Rectal smooth muscle tissue (tissue), 1 donor: ENCODE results near the gene PLXND1.
"Not testable (repeated sequence)": the region's sequence is repeated elsewhere in the genome, so short reads cannot be mapped to it uniquely, and the experiment has no call there.

ENCODE experiments used
- H3K27ac ChIP-seq: one replicate; pipeline ENCODE4 v1.7.0; 2013; ENCODE audit warnings: low read depth, low read length, inconsistent platforms
- H3K27me3 ChIP-seq: one replicate; pipeline ENCODE4 v1.7.0; 2013; ENCODE audit warnings: low read length; ENCODE audit not compliant: control insufficient read depth, insufficient read depth
- H3K36me3 ChIP-seq: one replicate; pipeline ENCODE4 v1.7.0; 2013; ENCODE audit warnings: low read length; ENCODE audit not compliant: control insufficient read depth, insufficient read depth
- H3K4me1 ChIP-seq: one replicate; pipeline ENCODE4 v1.7.0; 2013; ENCODE audit warnings: low read length; ENCODE audit not compliant: control insufficient read depth, insufficient read depth
- H3K4me3 ChIP-seq: one replicate; pipeline ENCODE4 v1.7.0; 2013; ENCODE audit warnings: low read length
- H3K9ac ChIP-seq: one replicate; pipeline ENCODE4 v1.7.0; 2013; ENCODE audit warnings: low read length

Gene PLXND1

DNA sequence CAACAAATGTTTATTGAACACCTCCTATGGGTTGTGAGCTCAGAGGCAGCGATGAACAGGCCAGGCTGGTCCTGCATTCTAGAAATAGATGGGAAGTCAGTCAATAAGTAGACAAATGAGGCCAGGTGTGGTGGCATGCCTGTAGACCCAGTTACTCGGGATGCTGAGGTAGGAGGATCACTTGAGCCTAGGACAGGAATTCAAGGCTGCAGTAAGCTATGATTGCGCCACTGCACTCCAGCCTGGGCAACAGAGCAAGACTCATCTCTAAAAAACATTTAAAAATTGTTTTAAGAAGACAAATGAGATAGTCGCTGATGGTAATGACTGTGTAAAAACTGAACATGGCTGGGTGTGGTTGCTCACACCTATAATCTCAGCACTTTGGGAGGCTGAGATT, 82.4 kb downstream of the PLXND1 start:
- Histone ChIP-seq H3K27me3 (no peaks in the 10 kb centered on the region), H3K36me3 (no peaks in the 10 kb centered on the region), H3K4me3 (no peak overlapping the region), H3K9ac (no peak overlapping the region), H3K27ac (no peak overlapping the region), H3K4me1 (no peaks in the 10 kb centered on the region)

DNA sequence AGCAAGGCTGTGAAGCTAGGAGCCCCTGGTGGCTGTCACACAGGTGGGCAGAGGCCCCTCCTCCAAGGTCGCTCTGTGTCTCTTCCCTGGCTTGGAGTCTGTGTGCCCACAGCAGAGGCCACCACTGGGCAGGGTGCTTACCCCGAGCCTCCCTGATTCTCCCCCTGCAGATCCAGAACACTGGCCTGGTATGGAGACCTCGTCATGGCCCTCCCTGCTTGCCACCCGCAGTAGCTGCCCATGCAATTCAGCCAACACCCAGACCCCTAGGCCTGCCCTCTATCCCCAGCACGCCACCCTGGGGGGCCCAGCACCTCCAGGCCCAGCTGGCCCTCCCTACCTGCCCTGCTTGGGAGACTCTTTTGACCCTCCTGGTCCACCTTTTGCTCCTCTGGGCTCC, 83.5 kb downstream of the PLXND1 start:
- H3K4me3 ChIP-seq = no peak overlapping the region
- no peaks in the 10 kb centered on the region for H3K36me3 ChIP-seq
- no peak overlapping the region for H3K27ac ChIP-seq
- no peaks in the 10 kb centered on the region for H3K27me3 ChIP-seq
- no peak overlapping the region for H3K9ac ChIP-seq
- H3K4me1 ChIP-seq = no peaks in the 10 kb centered on the region

DNA sequence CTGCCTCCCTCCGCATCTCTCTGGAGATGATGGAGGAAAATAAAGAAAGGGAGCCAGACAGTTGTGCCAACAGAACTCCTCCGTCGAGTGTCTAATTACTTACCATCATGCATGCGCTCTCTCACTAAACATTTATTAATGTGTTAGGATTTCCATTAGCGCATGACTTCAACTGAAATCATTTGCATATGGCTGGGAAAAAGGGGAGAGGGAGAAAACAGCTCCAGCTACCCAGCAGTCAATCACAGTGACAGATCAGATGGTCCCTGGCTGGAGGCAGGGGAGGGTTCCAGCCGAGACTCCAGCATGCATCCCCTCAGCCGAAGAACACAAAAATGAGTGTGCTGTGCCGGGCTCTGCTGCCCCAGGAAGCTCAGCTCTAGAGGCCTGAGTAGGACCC, 84.9 kb downstream of the PLXND1 start:
- H3K36me3 ChIP-seq = peaks cover 2% of the 10 kb centered on the region
- H3K27me3 ChIP-seq = no peaks in the 10 kb centered on the region
- no peak overlapping the region for H3K4me3 ChIP-seq
- H3K27ac ChIP-seq = no peak overlapping the region
- no peak overlapping the region for H3K9ac ChIP-seq
- H3K4me1 ChIP-seq = no peaks in the 10 kb centered on the region

DNA sequence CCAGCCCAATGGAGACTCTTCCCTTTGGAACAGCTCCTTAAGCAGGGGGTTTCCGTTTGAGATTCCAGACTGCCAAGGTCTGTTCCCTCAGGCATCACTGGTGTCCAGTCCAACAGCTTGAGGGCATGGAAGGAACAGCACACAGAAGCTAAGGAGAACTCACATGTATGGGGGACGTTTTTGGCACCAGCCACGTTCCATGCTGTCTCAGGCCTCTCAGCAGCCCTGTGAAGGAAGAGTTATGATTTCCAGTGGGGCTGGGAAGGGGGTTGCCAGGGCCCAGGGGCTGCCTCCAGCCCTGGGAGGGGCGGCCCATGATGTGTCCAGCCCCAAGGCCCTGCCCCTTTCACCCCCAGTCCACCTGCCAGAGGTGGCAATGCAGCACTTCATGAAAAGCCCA, 85.5 kb downstream of the PLXND1 start:
- no peak overlapping the region for H3K9ac ChIP-seq
- H3K27me3 ChIP-seq = no peaks in the 10 kb centered on the region
- peaks cover 7% of the 10 kb centered on the region for H3K36me3 ChIP-seq
- H3K27ac ChIP-seq = no peak overlapping the region
- H3K4me3 ChIP-seq = no peak overlapping the region
- no peaks in the 10 kb centered on the region for H3K4me1 ChIP-seq

DNA sequence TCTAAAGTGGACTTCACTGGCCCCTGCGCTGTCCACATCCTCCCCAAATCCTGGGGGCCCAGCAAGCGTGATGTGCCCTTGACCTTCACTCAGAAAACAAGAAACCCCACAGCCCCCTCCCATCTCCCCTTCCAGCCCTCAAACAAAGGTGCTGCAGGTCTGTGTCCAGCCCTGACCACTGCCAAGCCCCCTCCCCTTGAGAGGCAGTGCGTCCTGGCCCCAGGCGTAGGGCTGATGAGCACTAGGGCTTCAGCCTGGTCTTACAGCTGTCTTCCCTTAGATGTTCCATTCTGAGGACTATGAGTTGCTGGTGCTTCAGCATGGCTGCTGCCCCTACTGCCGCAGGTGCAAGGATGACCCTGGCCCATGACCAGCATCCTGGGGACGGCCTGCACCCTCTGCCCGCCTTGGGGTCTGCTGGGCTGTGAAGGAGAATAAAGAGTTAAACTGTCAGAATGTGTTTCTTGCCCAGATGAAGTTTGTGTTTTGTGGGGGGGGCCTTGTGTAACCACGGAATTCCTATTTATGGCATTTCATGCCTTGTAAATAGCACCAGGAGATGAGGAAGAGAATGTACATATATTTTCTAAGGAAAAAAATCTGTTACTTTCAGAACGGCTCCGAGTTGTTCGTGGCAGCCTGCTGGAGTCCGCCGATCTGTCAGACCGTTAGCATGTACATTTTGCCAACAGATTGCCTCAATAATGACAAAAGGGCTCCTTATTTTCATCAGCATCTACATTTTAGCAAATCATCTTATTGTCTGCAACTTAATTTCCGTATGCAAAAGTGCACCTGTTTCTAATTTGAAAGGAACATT, 86.4 kb downstream of the PLXND1 start:
- no peaks in the 10 kb centered on the region for H3K27me3 ChIP-seq
- H3K27ac ChIP-seq = no peak overlapping the region
- H3K36me3 ChIP-seq = peaks cover 8% of the 10 kb centered on the region
- H3K4me3 ChIP-seq = no peak overlapping the region
- no peaks in the 10 kb centered on the region for H3K4me1 ChIP-seq
- no peak overlapping the region for H3K9ac ChIP-seq

DNA sequence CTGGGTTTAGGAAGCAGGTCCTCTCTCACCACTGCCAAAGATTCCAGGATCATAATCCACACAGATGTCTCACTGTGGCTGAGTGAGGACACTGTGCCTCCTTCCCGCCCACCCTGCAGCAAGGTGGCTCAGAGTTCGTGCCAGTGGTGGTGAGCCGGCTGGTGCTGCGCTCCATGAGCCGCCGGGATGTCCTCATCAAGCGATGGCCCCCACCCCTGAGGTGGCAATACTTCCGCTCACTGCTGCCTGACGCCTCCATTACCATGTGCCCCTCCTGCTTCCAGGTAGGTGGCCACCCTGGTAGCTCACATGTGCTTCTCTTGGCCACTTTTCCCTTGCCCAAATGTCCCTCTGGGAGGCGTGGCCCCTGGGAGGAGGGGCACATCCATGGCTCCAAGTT, 87.0 kb downstream of the PLXND1 start:
- no peak overlapping the region for H3K9ac ChIP-seq
- H3K27ac ChIP-seq = no peak overlapping the region
- no peaks in the 10 kb centered on the region for H3K27me3 ChIP-seq
- no peaks in the 10 kb centered on the region for H3K4me1 ChIP-seq
- peaks cover 10% of the 10 kb centered on the region for H3K36me3 ChIP-seq
- H3K4me3 ChIP-seq = no peak overlapping the region

DNA sequence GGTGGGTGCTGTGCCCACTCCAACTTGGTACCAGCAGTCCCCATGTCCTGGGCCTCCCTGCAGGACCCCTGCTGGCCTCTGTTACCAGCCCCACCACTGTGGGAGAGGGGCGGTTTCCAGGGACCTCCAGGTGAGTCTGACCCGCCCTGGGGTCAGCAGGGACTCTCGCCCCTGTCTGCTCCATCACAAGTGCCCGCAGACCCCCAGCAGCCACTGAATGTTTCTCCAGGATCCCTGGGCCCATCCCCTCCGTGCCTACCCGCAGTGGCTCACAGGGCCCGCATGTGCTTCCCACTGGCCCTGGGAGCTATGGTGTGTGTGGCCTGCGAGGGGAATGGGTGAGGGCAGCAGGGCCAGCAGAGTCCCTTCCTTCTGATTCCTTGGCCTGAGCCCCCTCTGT, 87.9 kb downstream of the PLXND1 start:
- Histone ChIP-seq H3K36me3 (peaks cover 10% of the 10 kb centered on the region), H3K27me3 (no peaks in the 10 kb centered on the region), H3K4me1 (no peaks in the 10 kb centered on the region), H3K4me3 (no peak overlapping the region), H3K9ac (no peak overlapping the region), H3K27ac (no peak overlapping the region)

DNA sequence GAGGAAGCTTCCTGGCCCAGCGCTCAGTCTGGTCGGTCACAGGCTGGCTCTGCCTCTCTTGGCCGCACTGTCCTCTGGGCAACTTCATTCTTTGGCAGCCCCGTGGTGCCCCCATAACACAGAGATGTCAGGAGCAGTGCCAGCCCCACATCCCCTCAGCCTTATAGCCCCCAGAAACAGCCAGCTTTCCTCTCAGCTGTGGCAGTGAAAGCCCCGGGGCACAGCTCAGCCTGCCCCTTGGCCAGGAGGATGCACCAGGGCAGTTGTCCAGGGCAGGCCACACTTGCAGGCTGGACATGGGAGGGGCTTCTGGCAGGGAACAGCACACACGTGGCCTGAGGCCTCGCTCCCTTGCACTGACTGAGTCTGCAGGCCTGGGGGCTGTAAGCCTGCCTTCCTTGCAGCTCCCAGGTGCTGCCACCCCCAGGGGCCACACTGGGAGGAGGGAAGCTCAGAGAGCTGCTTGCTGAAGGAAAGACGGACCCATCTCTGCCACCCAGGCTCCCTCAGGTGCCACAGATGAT, 88.4 kb downstream of the PLXND1 start:
- peaks cover 14% of the 10 kb centered on the region for H3K36me3 ChIP-seq
- H3K27ac ChIP-seq = no peak overlapping the region
- no peaks in the 10 kb centered on the region for H3K27me3 ChIP-seq

DNA sequence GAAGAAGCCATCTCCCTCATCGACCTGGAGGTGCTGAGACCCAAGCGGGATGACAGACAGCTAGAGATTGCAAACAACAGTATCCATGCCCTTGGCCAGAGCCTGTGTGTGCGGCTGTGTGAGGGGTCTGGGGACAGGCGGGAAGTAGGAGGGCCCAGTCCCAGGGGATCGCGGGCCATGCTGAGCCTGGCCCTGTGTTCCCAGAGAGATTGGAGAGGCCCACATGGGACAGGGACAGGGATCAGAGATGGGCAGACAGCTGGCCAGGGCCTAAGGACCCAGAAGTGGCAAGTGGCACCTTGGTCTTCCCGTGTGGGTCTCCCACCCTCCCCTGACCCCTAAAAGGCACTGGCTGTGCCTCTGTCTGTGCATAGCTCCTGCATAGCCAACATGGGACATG, 89.0 kb downstream of the PLXND1 start:
- Histone ChIP-seq H3K27ac (no peak overlapping the region), H3K36me3 (peaks cover 14% of the 10 kb centered on the region), H3K4me1 (no peaks in the 10 kb centered on the region), H3K27me3 (no peaks in the 10 kb centered on the region), H3K4me3 (no peak overlapping the region), H3K9ac (no peak overlapping the region)

More for the DNA sequence above, 88.4 kb downstream of the PLXND1 start:
- Histone ChIP-seq H3K4me1 (no peaks in the 10 kb centered on the region), H3K9ac (no peak overlapping the region), H3K4me3 (no peak overlapping the region)

DNA sequence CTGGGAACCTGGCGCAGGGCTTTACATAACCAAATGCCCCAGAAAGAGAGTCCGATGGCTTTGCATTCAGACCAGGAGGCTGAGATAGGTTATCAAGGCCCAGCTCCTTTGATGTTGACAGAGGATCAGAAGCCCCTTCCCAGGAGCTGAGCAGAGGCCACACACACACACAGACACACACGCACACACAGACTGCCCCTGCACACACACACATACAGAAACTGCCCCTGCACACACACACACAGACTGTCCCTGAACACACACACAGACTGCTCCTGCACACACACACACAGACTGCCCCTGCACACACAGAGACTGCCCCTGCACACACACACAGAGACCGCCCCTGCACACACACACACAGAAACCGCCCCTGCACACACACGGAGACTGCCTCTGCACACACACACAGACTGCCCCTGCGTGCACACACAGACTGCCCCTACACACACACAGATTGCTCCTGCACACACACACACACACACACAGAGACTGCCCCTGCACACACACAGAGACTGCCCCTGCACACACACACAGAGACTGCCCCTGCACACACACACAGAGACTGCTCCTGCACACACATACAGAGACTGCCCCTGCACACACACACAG, 90.5 kb downstream of the PLXND1 start:
- not testable (repeated sequence) for H3K4me3 ChIP-seq, H3K27ac ChIP-seq, H3K9ac ChIP-seq, H3K4me1 ChIP-seq, H3K27me3 ChIP-seq
- peaks cover 17% of the 10 kb centered on the region for H3K36me3 ChIP-seq

DNA sequence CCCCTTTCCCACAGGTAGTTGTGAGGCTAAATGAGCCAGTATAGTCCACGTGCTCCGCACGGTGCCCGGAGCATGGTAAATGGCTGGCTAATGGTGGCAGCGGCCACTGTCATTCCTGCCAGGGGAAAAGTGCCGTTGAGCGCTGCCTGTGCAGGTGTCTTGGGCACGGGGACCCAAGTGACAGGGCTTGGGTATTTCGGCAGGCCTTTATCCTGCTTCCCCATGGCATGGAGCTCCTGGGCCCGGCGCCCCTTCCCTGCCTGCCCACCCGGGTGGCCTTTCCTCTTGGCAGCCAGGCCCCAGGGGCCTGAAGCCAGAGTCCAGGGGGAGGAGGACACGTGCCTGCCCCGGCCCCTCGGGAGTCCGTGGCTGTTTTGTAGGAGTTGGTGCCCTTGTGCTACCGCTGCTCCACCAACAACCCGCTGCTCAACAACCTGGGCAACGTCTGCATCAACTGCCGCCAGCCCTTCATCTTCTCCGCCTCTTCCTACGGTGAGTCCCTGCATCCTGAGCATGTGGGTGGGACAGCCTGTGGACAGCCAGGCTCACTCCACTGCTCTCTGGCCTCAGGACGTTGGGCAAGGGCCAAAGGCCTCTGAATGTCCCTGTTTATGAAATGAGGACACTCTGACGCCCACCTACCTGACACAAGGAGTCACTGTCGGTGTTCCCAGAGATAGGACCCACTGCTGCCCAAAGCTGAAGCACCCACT, 91.2 kb downstream of the PLXND1 start:
- not testable (repeated sequence) for H3K4me1 ChIP-seq, H3K4me3 ChIP-seq, H3K9ac ChIP-seq, H3K27me3 ChIP-seq, H3K27ac ChIP-seq
- peaks cover 17% of the 10 kb centered on the region for H3K36me3 ChIP-seq

DNA sequence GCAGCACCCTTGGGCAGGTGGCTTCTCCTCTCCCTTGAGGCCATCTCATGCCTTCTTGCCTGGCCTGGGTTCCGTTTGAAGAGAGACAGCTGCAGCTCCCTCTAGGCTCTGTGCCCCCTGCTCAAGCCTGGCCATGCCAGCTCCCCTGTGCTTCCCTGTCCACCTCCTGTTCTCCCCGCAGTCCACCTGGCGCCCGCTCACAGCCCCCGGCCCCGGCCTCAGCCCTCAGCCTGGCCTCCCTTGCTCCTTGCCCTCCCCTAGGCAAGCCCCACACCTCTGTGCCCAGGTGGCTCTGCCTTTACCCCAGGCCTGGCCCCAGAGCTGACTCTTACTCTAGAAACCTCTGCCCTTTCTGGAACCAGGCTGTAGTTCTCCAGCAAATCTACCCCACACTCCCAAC, 91.9 kb downstream of the PLXND1 start:
- Histone ChIP-seq H3K36me3 (peaks cover 18% of the 10 kb centered on the region), H3K4me1 (no peaks in the 10 kb centered on the region), H3K27ac (no peak overlapping the region), H3K27me3 (no peaks in the 10 kb centered on the region), H3K4me3 (no peak overlapping the region), H3K9ac (no peak overlapping the region)
